ENCODE results near the gene MORN4. TPM values are rescaled to one million over a fixed set of nuclear protein-coding genes. Genes with fewer than 3 reads are reported as not detected.
"Not testable (repeated sequence)": the region's sequence is repeated elsewhere in the genome, so short reads cannot be mapped to it uniquely, and the experiment has no call there.

The MORN4 gene
- total and polyA plus RNA-seq, 7 experiments from 2014 or later = 0.78 to 5.9 (median 1.5) TPM

- ChIA-PET POLR2A (no interaction called here), CTCF (no interaction called here)
- Histone ChIP-seq H3K27me3 (ENCODE audit: control insufficient read depth in 2 of 2, insufficient read depth in 2 of 2, low read length in 2 of 2) (no peaks in the 10 kb centered on the region), H3K27ac (ENCODE audit: low read depth, low read length) (no peak overlapping the region), H3K36me3 (ENCODE audit: control insufficient read depth in 2 of 3, insufficient read depth in 3 of 3, low read length in 3 of 3) (no peaks in the 10 kb centered on the region), H3K4me3 (ENCODE audit: low read length) (no peak overlapping the region), H3K4me1 (ENCODE audit: control insufficient read depth in 2 of 2, insufficient read depth in 2 of 2, low read length in 2 of 2) (no peaks in the 10 kb centered on the region), H3K9me3 (ENCODE audit: control insufficient read depth in 2 of 3, low read length in 3 of 3) (no peaks in the 10 kb centered on the region)
- Mint-ChIP-seq H3K27me3 (peaks cover 0 to 6% (median 0%) of the 10 kb centered on the region in 5 donors), H3K27ac (no peak overlapping the region), H3K4me3 (no peak overlapping the region), H3K36me3 (no peaks in the 10 kb centered on the region), H3K4me1 (peaks cover 0 to 3% (median 0%) of the 10 kb centered on the region in 7 donors), H3K9me3 (no peaks in the 10 kb centered on the region)
- ATAC-seq (no peak), DNase-seq (no peak)
- intact Hi-C loops (cut with micrococcal nuclease) = no loop called here
These were observed 55.6 kb downstream of the MORN4 start for GRCh38 chr10:97577701-97578100.

- H3K27me3 ChIP-seq (ENCODE audit: control insufficient read depth in 2 of 2, insufficient read depth in 2 of 2, low read length in 2 of 2); H3K9me3 Mint-ChIP-seq; H3K4me1 ChIP-seq (ENCODE audit: control insufficient read depth in 2 of 2, insufficient read depth in 2 of 2, low read length in 2 of 2); CTCF ChIA-PET; H3K27ac ChIP-seq (ENCODE audit: low read depth, low read length); H3K36me3 ChIP-seq (ENCODE audit: control insufficient read depth in 2 of 3, insufficient read depth in 3 of 3, low read length in 3 of 3); H3K9me3 ChIP-seq (ENCODE audit: control insufficient read depth in 2 of 3, low read length in 3 of 3); H3K27ac Mint-ChIP-seq; ATAC-seq; DNase-seq; H3K4me1 Mint-ChIP-seq; H3K4me3 Mint-ChIP-seq; POLR2A ChIA-PET; H3K4me3 ChIP-seq (ENCODE audit: low read length); H3K27me3 Mint-ChIP-seq; intact Hi-C loops (cut with micrococcal nuclease); H3K36me3 Mint-ChIP-seq: not testable (repeated sequence)
These were observed 56.8 kb downstream of the MORN4 start for GRCh38 chr10:97576487-97576886.

DNA sequence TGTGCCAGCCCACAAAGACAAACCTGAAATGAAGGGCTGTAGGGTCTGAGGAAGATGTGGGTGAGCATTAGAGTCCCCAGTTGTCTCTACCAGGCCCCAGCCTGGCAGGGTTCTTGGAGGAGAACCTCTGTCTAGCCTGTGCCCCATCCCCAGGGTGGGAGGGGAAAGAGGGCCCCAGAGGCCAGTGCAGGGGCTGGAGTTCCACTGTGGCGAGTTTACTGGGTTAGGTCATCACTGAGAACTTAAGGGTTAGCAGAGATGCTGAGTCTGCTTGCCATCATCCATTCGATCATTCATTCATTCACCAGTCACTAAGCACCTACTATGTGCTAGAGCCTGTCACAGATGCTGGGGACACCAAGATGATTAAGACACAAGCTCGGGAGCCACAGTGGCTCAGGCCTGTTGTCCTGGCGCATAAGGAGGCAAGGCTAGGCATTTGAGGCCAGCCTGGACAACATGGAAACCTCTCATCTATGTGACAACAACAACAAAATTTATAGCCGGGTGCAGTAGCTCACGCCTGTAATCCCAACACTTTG lies 58.1 kb downstream of the MORN4 start:
- no peak for DNase-seq
- H3K36me3 ChIP-seq (ENCODE audit: control insufficient read depth in 2 of 3, insufficient read depth in 3 of 3, low read length in 3 of 3) = peaks cover 0 to 4% (median 0%) of the 10 kb centered on the region in 3 experiments
- H3K27me3 Mint-ChIP-seq = peaks cover 0 to 6% (median 0%) of the 10 kb centered on the region in 5 donors
- H3K36me3 Mint-ChIP-seq = no peaks in the 10 kb centered on the region
- peak overlapping the region in 1 of 9 donors; percentile 19 for H3K27ac Mint-ChIP-seq
- H3K4me1 ChIP-seq (ENCODE audit: control insufficient read depth in 2 of 2, insufficient read depth in 2 of 2, low read length in 2 of 2) = no peaks in the 10 kb centered on the region
- no peak overlapping the region for H3K4me3 ChIP-seq (ENCODE audit: low read length)
- ChIA-PET POLR2A (no interaction called here), CTCF (interaction anchor here (0.7 to 1.7 kb wide), 3 partner anchors 89 to 426 kb away, joined by 3 read pairs; no protein-coding TSS in a partner anchor)
- H3K9me3 ChIP-seq (ENCODE audit: control insufficient read depth in 2 of 3, low read length in 3 of 3) = no peaks in the 10 kb centered on the region
- no peak overlapping the region for H3K27ac ChIP-seq (ENCODE audit: low read depth, low read length)
- no peak overlapping the region for H3K4me3 Mint-ChIP-seq
- no peak for ATAC-seq
- H3K4me1 Mint-ChIP-seq = peaks cover 0 to 3% (median 0%) of the 10 kb centered on the region in 7 donors
- H3K27me3 ChIP-seq (ENCODE audit: control insufficient read depth in 2 of 2, insufficient read depth in 2 of 2, low read length in 2 of 2) = no peaks in the 10 kb centered on the region
- intact Hi-C loops (cut with micrococcal nuclease) = no loop called here
- no peaks in the 10 kb centered on the region for H3K9me3 Mint-ChIP-seq

DNA sequence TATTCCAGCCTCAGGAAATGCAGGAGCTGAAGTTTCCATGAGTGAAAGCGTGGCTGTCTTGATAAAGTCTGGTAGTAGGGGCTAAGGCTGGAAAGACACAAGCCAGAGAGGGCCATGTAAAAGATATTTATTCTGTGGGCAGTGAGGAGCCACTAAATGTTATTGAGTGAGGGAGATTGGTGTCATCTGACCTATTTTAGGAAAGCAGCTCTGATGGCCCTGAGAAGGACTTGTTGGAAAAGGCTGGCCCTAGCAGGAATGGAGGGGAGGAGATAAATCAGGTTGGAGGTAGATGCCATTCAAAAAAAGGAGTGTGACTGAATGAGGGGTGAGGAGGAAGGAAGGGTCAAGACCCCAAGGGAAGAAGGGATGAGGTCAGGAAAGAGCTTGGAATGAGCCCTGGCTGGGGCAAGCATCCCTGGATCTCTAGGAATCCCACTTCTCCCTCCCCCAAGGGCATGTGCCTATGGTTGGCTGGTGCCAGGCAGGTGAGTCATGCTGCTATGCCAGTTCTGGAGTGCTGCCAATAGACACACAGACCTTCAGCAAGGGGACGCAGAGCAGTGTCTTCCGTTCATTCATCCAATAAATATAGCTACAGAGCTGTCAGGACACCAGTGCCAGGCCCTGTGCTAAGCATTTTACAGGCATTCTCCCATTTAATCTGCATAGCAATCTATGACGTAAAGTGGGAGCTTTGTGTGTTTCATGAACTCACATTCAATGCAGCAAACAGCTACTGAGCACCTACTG lies 58.8 kb downstream of the MORN4 start:
- intact Hi-C loops (cut with micrococcal nuclease) = loop anchor here in 1 of 2 donors (5.0 kb wide), 1 partner anchor 38 kb away; no protein-coding TSS in a partner anchor
- POLR2A ChIA-PET = interaction anchor here (0.7 kb wide), 1 partner anchor 9 kb away, joined by 3 read pairs; no protein-coding TSS in a partner anchor
- Histone ChIP-seq H3K4me1 (ENCODE audit: control insufficient read depth in 2 of 2, insufficient read depth in 2 of 2, low read length in 2 of 2) (no peaks in the 10 kb centered on the region), H3K27ac (ENCODE audit: low read depth, low read length) (no peak overlapping the region), H3K9me3 (ENCODE audit: control insufficient read depth in 2 of 3, low read length in 3 of 3) (no peaks in the 10 kb centered on the region), H3K4me3 (ENCODE audit: low read length) (no peak overlapping the region), H3K27me3 (ENCODE audit: control insufficient read depth in 2 of 2, insufficient read depth in 2 of 2, low read length in 2 of 2) (no peaks in the 10 kb centered on the region), H3K36me3 (ENCODE audit: control insufficient read depth in 2 of 3, insufficient read depth in 3 of 3, low read length in 3 of 3) (peaks cover 0 to 4% (median 0%) of the 10 kb centered on the region in 3 experiments)
- Mint-ChIP-seq H3K4me3 (no peak overlapping the region), H3K27me3 (peaks cover 0 to 2% (median 0%) of the 10 kb centered on the region in 5 donors), H3K9me3 (no peaks in the 10 kb centered on the region), H3K4me1 (peaks cover 0 to 3% (median 0%) of the 10 kb centered on the region in 7 donors), H3K27ac (no peak overlapping the region), H3K36me3 (peaks cover 0 to 2% (median 0%) of the 10 kb centered on the region in 5 donors)
- CTCF ChIA-PET = interaction anchor here (0.6 to 1.7 kb wide), 3 partner anchors 21 to 502 kb away, joined by 3 read pairs; no protein-coding TSS in a partner anchor
- no peak for DNase-seq
- ATAC-seq = no peak

- intact Hi-C loops (cut with micrococcal nuclease) = loop anchor here in 1 of 2 donors (2.0 to 5.0 kb wide), 2 partner anchors 39 to 157 kb away; no protein-coding TSS in a partner anchor
- no peaks in the 10 kb centered on the region for H3K9me3 ChIP-seq (ENCODE audit: control insufficient read depth in 2 of 3, low read length in 3 of 3)
- Mint-ChIP-seq H3K4me1 (peaks cover 0 to 3% (median 0%) of the 10 kb centered on the region in 7 donors), H3K27ac (no peak overlapping the region), H3K27me3 (peaks cover 0 to 1% (median 0%) of the 10 kb centered on the region in 5 donors), H3K4me3 (no peak overlapping the region), H3K36me3 (peaks cover 0 to 5% (median 0%) of the 10 kb centered on the region in 5 donors), H3K9me3 (no peaks in the 10 kb centered on the region)
- no peak overlapping the region for H3K4me3 ChIP-seq (ENCODE audit: low read length)
- ChIA-PET POLR2A (interaction anchor here (0.5 kb wide), 1 partner anchor 158 kb away, joined by 7 read pairs; no protein-coding TSS in a partner anchor), CTCF (interaction anchor here (1.7 kb wide), 1 partner anchor 87 kb away, joined by 3 read pairs; no protein-coding TSS in a partner anchor)
- H3K36me3 ChIP-seq (ENCODE audit: control insufficient read depth in 2 of 3, insufficient read depth in 3 of 3, low read length in 3 of 3) = peaks cover 0 to 4% (median 0%) of the 10 kb centered on the region in 3 experiments
- no peaks in the 10 kb centered on the region for H3K4me1 ChIP-seq (ENCODE audit: control insufficient read depth in 2 of 2, insufficient read depth in 2 of 2, low read length in 2 of 2)
- ATAC-seq (no peak), DNase-seq (no peak)
- H3K27ac ChIP-seq (ENCODE audit: low read depth, low read length) = no peak overlapping the region
- H3K27me3 ChIP-seq (ENCODE audit: control insufficient read depth in 2 of 2, insufficient read depth in 2 of 2, low read length in 2 of 2) = no peaks in the 10 kb centered on the region
These were observed 59.6 kb downstream of the MORN4 start for GRCh38 chr10:97573672-97574071.

DNA sequence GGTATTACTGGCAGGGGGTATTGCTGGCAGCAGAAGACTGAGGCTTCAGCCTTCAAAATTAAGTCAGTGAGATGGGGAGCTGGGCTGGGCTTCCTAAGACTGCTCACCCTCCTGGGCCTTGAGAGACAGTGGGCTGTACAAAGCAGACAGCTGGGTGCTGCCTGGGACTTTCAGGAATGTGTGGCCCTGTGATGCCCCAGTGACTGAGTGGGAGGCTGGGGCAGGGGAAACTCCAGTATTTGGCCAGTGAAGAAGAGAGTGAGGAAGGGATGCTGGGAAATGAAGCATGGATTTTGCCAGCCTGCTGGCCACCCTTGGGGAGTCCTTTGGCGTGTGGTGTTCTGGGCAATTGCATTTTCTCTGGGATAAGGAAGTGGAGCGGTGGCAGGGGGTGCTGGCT lies 60.3 kb downstream of the MORN4 start:
- no peaks in the 10 kb centered on the region for H3K9me3 ChIP-seq (ENCODE audit: control insufficient read depth in 2 of 3, low read length in 3 of 3)
- peaks cover 0 to 1% (median 0%) of the 10 kb centered on the region in 5 donors for H3K27me3 Mint-ChIP-seq
- H3K4me3 Mint-ChIP-seq = no peak overlapping the region
- no peaks in the 10 kb centered on the region for H3K9me3 Mint-ChIP-seq
- ChIA-PET POLR2A (no interaction called here), CTCF (interaction anchor here (1.8 kb wide), 1 partner anchor 10 kb away, joined by 5 read pairs; the partner anchor contains the start of gene HOGA1)
- H3K4me3 ChIP-seq (ENCODE audit: low read length) = no peak overlapping the region
- peaks cover 0 to 5% (median 0%) of the 10 kb centered on the region in 5 donors for H3K36me3 Mint-ChIP-seq
- no peaks in the 10 kb centered on the region for H3K27me3 ChIP-seq (ENCODE audit: control insufficient read depth in 2 of 2, insufficient read depth in 2 of 2, low read length in 2 of 2)
- peaks cover 0 to 4% (median 0%) of the 10 kb centered on the region in 3 experiments for H3K36me3 ChIP-seq (ENCODE audit: control insufficient read depth in 2 of 3, insufficient read depth in 3 of 3, low read length in 3 of 3)
- no peaks in the 10 kb centered on the region for H3K4me1 ChIP-seq (ENCODE audit: control insufficient read depth in 2 of 2, insufficient read depth in 2 of 2, low read length in 2 of 2)
- H3K27ac Mint-ChIP-seq = no peak overlapping the region
- intact Hi-C loops (cut with micrococcal nuclease) = loop anchor here in 1 of 2 donors (2.0 to 5.0 kb wide), 2 partner anchors 39 to 158 kb away; no protein-coding TSS in a partner anchor
- H3K4me1 Mint-ChIP-seq = peaks cover 0 to 3% (median 0%) of the 10 kb centered on the region in 7 donors
- DNase-seq = no peak
- ATAC-seq = no peak
- H3K27ac ChIP-seq (ENCODE audit: low read depth, low read length) = no peak overlapping the region

Measured in naive thymus-derived CD4-positive, alpha-beta T cell (primary cell).